Urinary bladder (tissue), 4 donors: Measurements from ENCODE around the gene PRDM16. TPM values are rescaled to one million over a fixed set of nuclear protein-coding genes. Genes with fewer than 3 reads are reported as not detected.

Experiments
- DNase-seq: peaks from one replicate; pipeline ENCODE4 v3.0.0-alpha.2; 2015; ENCODE audit errors: extremely low spot score
- H3K27ac ChIP-seq: one replicate; pipeline ENCODE4 v1.5.1; 2013; ENCODE audit warnings: low read depth, mild to moderate bottlenecking, moderate library complexity
- H3K36me3 ChIP-seq: one replicate; pipeline ENCODE4 v1.6.1; 2013; ENCODE audit warnings: mild to moderate bottlenecking, moderate library complexity; ENCODE audit not compliant: insufficient read depth
- H3K4me1 ChIP-seq: one replicate; pipeline ENCODE4 v1.6.1; 2013; ENCODE audit warnings: mild to moderate bottlenecking, moderate library complexity; ENCODE audit not compliant: insufficient read depth
- H3K4me3 ChIP-seq: one replicate; pipeline ENCODE4 v1.5.1; 2013; ENCODE audit warnings: low read depth, low read length
- whole genome bisulfite sequencing: extraction: QIAGEN DNeasy Blood & Tissue Kit; methylation state at CpG from one replicate; pipeline ENCODE4 v1.1.7; 2013; 5-methylcytosine and 5-hydroxymethylcytosine counted together
- polyA plus RNA-seq: library from polyadenylated mRNA; stranded (reverse); fragments of 200-250 nt; gene quantifications from one replicate; pipeline ENCODE4 v1.2.3, GENCODE V29; 2013
- total RNA-seq: library from RNA; depleted of rRNA; stranded (reverse); fragments of >200 nt; gene quantifications from one replicate; pipeline ENCODE4 v1.2.3, GENCODE V29; 2014
- donor health status: healthy with polysubstance abuse.
- donor health status: healthy.

The PRDM16 gene
- total and polyA plus RNA-seq, 2 donors = 2.8 to 3.7 TPM

DNA sequence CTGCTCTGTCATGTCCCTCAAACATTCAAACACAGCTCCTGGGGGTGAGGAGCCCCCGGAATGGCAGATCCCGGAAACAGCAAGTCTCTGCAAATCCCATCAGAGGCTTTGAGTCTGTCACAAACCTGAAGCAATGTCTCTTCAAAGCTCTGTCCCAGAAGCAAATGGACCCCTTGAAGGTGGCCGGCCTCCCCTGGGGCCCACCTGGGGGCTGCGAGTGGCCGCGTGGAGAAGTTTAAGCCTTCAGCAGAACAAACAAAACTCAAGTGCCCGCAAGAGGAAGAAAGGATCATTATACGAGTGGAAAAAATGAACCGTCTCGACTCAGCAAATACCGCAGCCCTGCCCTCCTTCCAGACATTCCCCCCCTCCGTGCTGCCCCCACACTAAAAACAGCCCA lies 53.3 kb downstream of the PRDM16 start:
- Histone ChIP-seq H3K4me1 (no peaks in the 10 kb centered on the region), H3K27ac (no peak overlapping the region), H3K4me3 (no peak overlapping the region), H3K36me3 (no peaks in the 10 kb centered on the region)
- WGBS = 84% methylated on average over 12 of the region's 12 CpGs
- DNase-seq = no peak

DNA sequence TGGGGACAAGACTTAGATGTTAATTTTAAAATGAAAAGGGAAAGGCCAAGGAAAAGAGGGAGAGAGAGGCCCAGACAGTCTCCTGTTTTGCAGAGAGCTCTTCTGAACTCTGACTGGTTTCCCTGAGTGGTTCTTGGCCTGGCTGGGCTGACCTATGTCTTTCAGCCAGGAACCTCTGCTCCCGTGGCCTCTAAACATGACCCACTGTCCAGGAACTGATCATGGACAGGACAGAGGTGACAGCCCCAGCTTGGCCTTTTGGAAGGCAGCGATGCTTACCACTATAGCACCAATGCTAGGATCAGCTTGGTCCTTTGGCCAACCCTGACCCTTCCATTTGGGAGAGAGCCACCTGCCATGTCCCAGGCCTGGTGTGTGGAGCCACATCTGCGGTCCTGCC lies 55.2 kb downstream of the PRDM16 start:
- DNase-seq = no peak
- Histone ChIP-seq H3K27ac (no peak overlapping the region), H3K36me3 (no peaks in the 10 kb centered on the region), H3K4me3 (no peak overlapping the region), H3K4me1 (no peaks in the 10 kb centered on the region)
- WGBS = 96% methylated on average over 3 of the region's 3 CpGs

- H3K27ac ChIP-seq = no peak overlapping the region
- DNase-seq = no peak
Measured at GRCh38 chr1:3125078-3125477, 56.1 kb downstream of the PRDM16 start.

GRCh38 chr1:3125546-3126368 lies 56.8 kb downstream of the PRDM16 start:
- Histone ChIP-seq H3K4me1 (no peaks in the 10 kb centered on the region), H3K4me3 (no peak overlapping the region), H3K36me3 (no peaks in the 10 kb centered on the region), H3K27ac (no peak overlapping the region)
- no peak for DNase-seq
- 85% methylated on average over 47 of the region's 47 CpGs for WGBS

More at GRCh38 chr1:3125078-3125477, 56.1 kb downstream of the PRDM16 start:
- H3K4me3 ChIP-seq = no peak overlapping the region
- no peaks in the 10 kb centered on the region for H3K36me3 ChIP-seq
- WGBS = 91% methylated on average over 15 of the region's 15 CpGs
- no peaks in the 10 kb centered on the region for H3K4me1 ChIP-seq

- DNase-seq = peak; percentile 45
- Histone ChIP-seq H3K36me3 (no peaks in the 10 kb centered on the region), H3K27ac (no peak overlapping the region), H3K4me1 (no peaks in the 10 kb centered on the region), H3K4me3 (no peak overlapping the region)
- 40% methylated on average over 28 of the region's 28 CpGs for WGBS
Measured at GRCh38 chr1:3126756-3127678, 58.0 kb downstream of the PRDM16 start.

GRCh38 chr1:3127738-3128137 lies 58.7 kb downstream of the PRDM16 start:
- DNase-seq = no peak
- 80% methylated on average over 12 of the region's 12 CpGs for WGBS
- H3K36me3 ChIP-seq = no peaks in the 10 kb centered on the region
- H3K27ac ChIP-seq = no peak overlapping the region
- H3K4me1 ChIP-seq = no peaks in the 10 kb centered on the region
- no peak overlapping the region for H3K4me3 ChIP-seq

GRCh38 chr1:3128431-3129132 lies 59.6 kb downstream of the PRDM16 start:
- H3K36me3 ChIP-seq = no peaks in the 10 kb centered on the region
- H3K4me3 ChIP-seq = no peak overlapping the region
- 89% methylated on average over 26 of the region's 26 CpGs for WGBS
- no peak for DNase-seq
- no peak overlapping the region for H3K27ac ChIP-seq
- H3K4me1 ChIP-seq = no peaks in the 10 kb centered on the region

- 91% methylated on average over 8 of the region's 8 CpGs for WGBS
- Histone ChIP-seq H3K4me3 (no peak overlapping the region), H3K27ac (no peak overlapping the region), H3K36me3 (no peaks in the 10 kb centered on the region), H3K4me1 (no peaks in the 10 kb centered on the region)
- DNase-seq = no peak
Measured at GRCh38 chr1:3129133-3129490, 60.1 kb downstream of the PRDM16 start.

GRCh38 chr1:3130268-3130667 lies 61.3 kb downstream of the PRDM16 start:
- Histone ChIP-seq H3K4me1 (no peaks in the 10 kb centered on the region), H3K4me3 (no peak overlapping the region), H3K36me3 (no peaks in the 10 kb centered on the region), H3K27ac (no peak overlapping the region)
- no peak for DNase-seq
- WGBS = 91% methylated on average over 13 of the region's 13 CpGs

DNA sequence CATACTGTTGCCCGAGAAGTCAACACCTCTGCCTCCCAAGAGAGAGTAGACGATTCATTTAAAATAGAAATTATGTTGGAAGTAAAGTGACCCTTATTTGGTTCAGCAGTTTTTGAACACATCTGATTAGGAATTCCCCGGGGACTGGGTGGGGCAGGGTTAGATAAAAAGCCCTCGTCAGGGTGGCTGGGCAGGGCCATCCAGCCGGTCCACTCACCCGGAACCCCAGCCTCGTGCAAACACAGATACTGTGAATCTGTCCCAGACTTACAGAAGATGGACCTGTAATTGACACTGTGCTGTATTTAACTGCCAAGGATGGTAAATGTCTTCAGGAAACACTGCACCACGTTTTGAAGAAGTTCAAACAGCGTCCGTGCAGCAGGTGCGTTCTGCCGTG lies 63.7 kb downstream of the PRDM16 start:
- H3K4me1 ChIP-seq = no peaks in the 10 kb centered on the region
- no peaks in the 10 kb centered on the region for H3K36me3 ChIP-seq
- H3K27ac ChIP-seq = no peak overlapping the region
- DNase-seq = no peak
- no peak overlapping the region for H3K4me3 ChIP-seq
- 73% methylated on average over 12 of the region's 12 CpGs for WGBS

DNA sequence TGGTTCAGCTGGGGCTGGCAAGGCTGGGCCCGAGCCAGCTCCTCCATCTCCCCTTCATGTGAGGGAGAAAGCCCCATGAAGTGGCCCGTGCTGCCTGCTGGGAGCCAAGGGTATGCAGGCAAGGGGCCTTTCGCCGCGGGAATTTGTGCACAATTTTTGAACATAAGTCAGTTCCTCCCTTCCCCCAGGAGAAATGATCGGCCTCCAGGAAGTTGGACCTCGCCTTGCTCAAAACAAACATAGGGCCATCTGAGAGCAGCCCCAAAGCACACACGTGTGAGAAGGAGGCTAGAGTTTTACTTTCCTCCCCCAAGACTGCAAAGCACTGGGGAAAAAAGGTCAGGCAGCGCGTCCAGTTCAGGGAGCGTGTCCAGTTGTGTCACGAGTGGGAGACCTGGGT lies 64.7 kb downstream of the PRDM16 start:
- no peaks in the 10 kb centered on the region for H3K4me1 ChIP-seq
- no peak overlapping the region for H3K4me3 ChIP-seq
- DNase-seq = no peak
- H3K27ac ChIP-seq = no peak overlapping the region
- no peaks in the 10 kb centered on the region for H3K36me3 ChIP-seq
- WGBS = 55% methylated on average over 12 of the region's 12 CpGs

DNA sequence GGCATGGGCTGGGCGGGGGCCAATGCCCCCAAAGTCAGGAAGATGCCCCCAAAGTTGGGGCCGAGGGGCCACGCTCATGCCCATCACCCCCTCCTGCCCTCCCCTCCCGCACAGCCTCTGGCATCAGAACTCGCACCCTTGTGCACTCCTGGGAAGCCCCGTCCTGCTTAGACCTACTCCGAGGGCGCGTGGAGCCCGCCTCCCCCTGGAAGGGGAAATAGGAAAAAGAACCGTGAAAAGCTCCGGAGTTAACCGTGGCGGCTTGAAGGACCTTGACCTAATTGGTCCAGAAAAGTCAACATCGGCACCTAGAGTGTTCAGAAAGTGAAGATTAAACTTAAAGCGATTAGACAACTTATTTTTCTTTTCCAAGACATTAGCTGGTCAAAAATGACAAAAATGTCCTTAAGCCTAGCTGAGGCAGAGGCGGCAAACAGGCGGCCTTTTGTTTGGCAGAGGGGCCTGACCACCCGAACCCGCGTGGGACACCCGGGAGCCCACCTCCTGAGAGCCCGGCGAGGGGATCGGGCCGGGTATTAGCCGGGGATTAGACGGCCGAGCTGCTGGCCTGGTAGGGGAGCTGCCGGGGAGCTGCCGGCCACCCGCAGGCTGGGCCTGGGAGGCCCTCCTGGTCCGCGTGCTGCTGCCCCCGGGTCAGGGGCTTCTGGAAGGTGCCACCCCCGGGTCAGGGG lies 65.5 kb downstream of the PRDM16 start:
- Histone ChIP-seq H3K27ac (no peak overlapping the region), H3K4me1 (no peaks in the 10 kb centered on the region)

DNA sequence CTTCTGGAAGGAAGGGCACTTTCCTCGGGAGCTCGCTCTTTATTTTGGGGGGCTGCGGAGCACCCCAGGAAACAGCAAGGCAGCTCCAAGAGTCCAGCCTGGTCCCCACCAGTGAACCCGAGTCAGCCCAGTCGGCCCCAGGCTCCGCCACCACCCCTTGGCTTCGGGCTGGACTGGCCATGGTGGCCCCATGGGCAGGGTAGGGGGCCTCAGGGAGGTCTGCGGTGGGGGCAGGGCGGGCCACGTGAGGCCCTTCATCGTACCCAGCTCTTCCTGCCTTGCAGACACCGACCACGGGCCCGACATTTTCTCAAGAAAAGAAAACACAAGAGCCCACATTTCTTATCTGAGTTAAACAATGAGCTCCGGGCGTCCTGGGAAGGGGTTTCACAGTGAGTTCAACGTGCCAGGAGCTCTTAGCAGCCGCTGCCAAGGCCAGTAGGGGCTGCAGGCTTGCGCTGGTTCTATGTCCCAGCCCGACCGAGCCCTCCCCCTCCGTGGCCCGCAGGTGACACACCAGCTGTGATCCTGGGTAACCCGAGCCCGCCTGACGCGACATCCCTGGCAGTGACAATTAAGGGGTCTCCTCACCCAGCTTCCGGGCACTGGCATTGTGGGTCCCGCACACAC lies 66.2 kb downstream of the PRDM16 start:
- Histone ChIP-seq H3K4me3 (no peak overlapping the region), H3K36me3 (no peaks in the 10 kb centered on the region), H3K4me1 (no peaks in the 10 kb centered on the region), H3K27ac (no peak overlapping the region)
- 69% methylated on average over 29 of the region's 29 CpGs for WGBS
- no peak for DNase-seq

More for the DNA sequence above, 65.5 kb downstream of the PRDM16 start:
- Histone ChIP-seq H3K36me3 (no peaks in the 10 kb centered on the region), H3K4me3 (no peak overlapping the region)
- 84% methylated on average over 36 of the region's 36 CpGs for WGBS
- no peak for DNase-seq
